Stomach (tissue), 9 donors: Measurements from ENCODE around the gene PRDM12. TPM values are rescaled to one million over a fixed set of nuclear protein-coding genes. Genes with fewer than 3 reads are reported as not detected.
A peak's percentile ranks its signal among the peaks of the same experiment; 100 is the strongest.

Source experiments
- DNase-seq, 2 donors: peaks; one replicate each; pipeline versions ENCODE4 v3.0.0 to v3.0.0-alpha.2; 2013 to 2019
- H3K27ac ChIP-seq, 5 donors: fragments of 200-600 bp in 4 of 5; sonication (generic) in 4 of 5; one replicate each; pipeline ENCODE4 v1.5.1; 2013 to 2019; ENCODE audit warnings: mild to moderate bottlenecking in 1 of 5, moderate library complexity in 1 of 5
- H3K27me3 ChIP-seq, 3 donors: fragments of 200-600 bp; sonication (generic); one replicate each; pipeline ENCODE4 v1.5.1; 2017 to 2019; ENCODE audit warnings: mixed run types in 1 of 3
- H3K36me3 ChIP-seq, 4 donors: fragments of 200-600 bp; sonication (generic); 1 replicate in 3 of 4; 2 replicates in 1 of 4; pipeline ENCODE4 v1.5.1; 2016 to 2019
- H3K4me1 ChIP-seq, 4 donors: fragments of 200-600 bp; sonication (generic); one replicate each; pipeline ENCODE4 v1.5.1; 2016 to 2019
- H3K4me3 ChIP-seq, 4 donors: fragments of 200-600 bp; sonication (generic) in 3 of 4; one replicate each; pipeline ENCODE4 v1.5.1; 2016 to 2019; ENCODE audit warnings: mild to moderate bottlenecking in 1 of 4
- H3K9me3 ChIP-seq, 4 donors: fragments of 200-600 bp; sonication (generic); one replicate each; pipeline ENCODE4 v1.5.1; 2016 to 2019
- CTCF ChIP-seq, 7 experiments: fragments of 450-650 bp in 4 of 7; fragments of 200-600 bp in 3 of 7; sonication (generic) in 3 of 7; IDR thresholded peaks; one replicate each; pipeline ENCODE4 v1.5.1; 2016 to 2019; ENCODE audit warnings: antibody characterized with exemption in 7 of 7, control low read depth in 2 of 7, mild to moderate bottlenecking in 1 of 7
- EP300 ChIP-seq: sonication (generic); formaldehyde crosslinking; IDR thresholded peaks from one replicate; pipeline ENCODE4 v1.6.1; 2017; ENCODE audit warnings: antibody characterized with exemption
- POLR2A ChIP-seq, 4 donors: fragments of 450-650 bp; IDR thresholded peaks; one replicate each; pipeline ENCODE4 v1.6.1; 2016; ENCODE audit warnings: antibody characterized with exemption in 4 of 4, control low read depth in 2 of 4, mild to moderate bottlenecking in 1 of 4, moderate library complexity in 1 of 4
- POLR2AphosphoS5 ChIP-seq, 3 donors: sonication (generic); formaldehyde crosslinking; IDR thresholded peaks; one replicate each; pipeline ENCODE4 v1.6.1; 2016; ENCODE audit warnings: antibody characterized with exemption in 3 of 3
- WGBS, 5 donors: extraction: QIAGEN DNeasy Blood & Tissue Kit in 3 of 5; methylation state at CpG; one replicate each; pipeline versions ENCODE4 v1.1.5 to v1.1.7; 2013 to 2018; 5-methylcytosine and 5-hydroxymethylcytosine counted together
- intact Hi-C: fragments of 100-400 bp; cut with DNase I; formaldehyde crosslinking; loops from one replicate; pipeline ENCODE4 v1.15.1; 2023; ENCODE audit warnings: low total_unique reads
- polyA plus RNA-seq, 3 donors: library from polyadenylated mRNA; stranded (reverse); fragments of 200-250 nt; gene quantifications; one replicate each; pipeline ENCODE4 v1.2.3, GENCODE V29; 2013
- total RNA-seq, 5 donors: library from RNA; depleted of rRNA; stranded (reverse); fragments of >200 nt; gene quantifications; one replicate each; pipeline versions ENCODE4 v1.1.0 to v1.2.3, GENCODE V29; 2014 to 2016
- donor health status: healthy with polysubstance abuse.
- donor health status: Bipolar disorder and iron deficiency.
- donor health status: healthy.

PRDM12 gene
- total and polyA plus RNA-seq, 8 donors = 0.08 TPM; not detected in 7

GRCh38 chr9:130660326-130660682 lies 4.1 kb upstream of the PRDM12 start:
- 1 to 9% (median 4%) methylated on average over 22 to 33 of the region's 33 CpGs for WGBS, 5 donors
- intact Hi-C loops = no loop called here
- no peak for DNase-seq
- H3K9me3 ChIP-seq = peaks cover 0 to 12% (median 2%) of the 10 kb centered on the region in 4 donors
- peaks cover 62 to 100% (median 96%) of the 10 kb centered on the region in 3 donors for H3K27me3 ChIP-seq
- no peaks in the 10 kb centered on the region for H3K36me3 ChIP-seq
- H3K27ac ChIP-seq = no peak overlapping the region
- H3K4me3 ChIP-seq = peak overlapping the region; percentile 38 to 49 (median 45)
- H3K4me1 ChIP-seq = peaks cover 46 to 62% (median 59%) of the 10 kb centered on the region in 4 donors
- TF ChIP-seq POLR2AphosphoS5 (IDR thresholded peaks at IDR 0.05) = no peak
- TF ChIP-seq POLR2A (IDR thresholded peaks at IDR 0.05) = no peak
- no peak for TF ChIP-seq EP300
- no peak for TF ChIP-seq CTCF (IDR thresholded peaks at IDR 0.05)

DNA sequence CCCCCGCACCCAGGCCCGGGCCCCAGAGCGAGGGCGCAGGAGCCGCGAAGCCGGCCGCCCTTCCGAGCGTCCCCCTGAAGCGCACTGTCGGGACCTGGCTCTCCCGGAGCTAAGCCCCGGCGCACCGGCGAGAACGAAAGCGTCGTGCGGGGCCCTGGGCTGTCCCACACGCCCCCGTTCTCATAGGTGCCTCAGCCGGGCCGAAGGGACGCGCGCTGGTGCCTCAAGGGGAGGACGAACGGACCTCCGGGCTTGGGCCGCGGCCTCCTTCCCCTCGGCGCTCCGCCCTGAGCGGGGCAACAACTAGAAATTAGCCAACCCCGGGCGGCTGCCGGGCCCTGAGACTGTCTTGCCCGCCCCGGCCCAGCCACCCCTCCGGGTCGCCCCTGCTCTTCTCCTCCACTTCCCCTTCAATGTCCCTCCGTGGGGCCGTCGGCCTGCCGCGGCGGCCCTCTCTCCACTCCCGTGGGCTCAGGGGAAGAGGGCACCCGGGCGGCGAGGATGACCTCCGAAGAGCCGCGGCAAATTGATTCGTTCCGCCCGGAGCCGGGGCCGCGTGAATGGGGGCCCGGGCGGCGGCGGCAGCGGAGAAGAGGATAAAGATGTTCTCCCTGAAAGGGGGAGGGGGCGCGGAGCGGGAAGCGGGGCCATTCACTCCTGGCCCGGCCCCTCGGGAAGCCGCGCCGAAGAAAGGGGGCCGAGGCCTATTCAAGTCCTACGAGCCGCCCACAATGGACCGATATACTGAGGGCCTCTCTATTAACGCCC lies 3.5 kb upstream of the PRDM12 start:
- 1 to 5% (median 2%) methylated on average over 16 to 82 of the region's 82 CpGs for WGBS, 5 donors
- no peak for DNase-seq
- TF ChIP-seq POLR2AphosphoS5 (IDR thresholded peaks at IDR 0.05) (no peak), POLR2A (IDR thresholded peaks at IDR 0.05) (no peak)
- Histone ChIP-seq H3K27me3 (peaks cover 62 to 100% (median 100%) of the 10 kb centered on the region in 3 donors), H3K4me3 (peak overlapping the region; percentile 38 to 49 (median 45)), H3K9me3 (peaks cover 0 to 12% (median 2%) of the 10 kb centered on the region in 4 donors), H3K27ac (no peak overlapping the region), H3K4me1 (peaks cover 51 to 67% (median 65%) of the 10 kb centered on the region in 4 donors), H3K36me3 (no peaks in the 10 kb centered on the region)
- intact Hi-C loops = no loop called here

DNA sequence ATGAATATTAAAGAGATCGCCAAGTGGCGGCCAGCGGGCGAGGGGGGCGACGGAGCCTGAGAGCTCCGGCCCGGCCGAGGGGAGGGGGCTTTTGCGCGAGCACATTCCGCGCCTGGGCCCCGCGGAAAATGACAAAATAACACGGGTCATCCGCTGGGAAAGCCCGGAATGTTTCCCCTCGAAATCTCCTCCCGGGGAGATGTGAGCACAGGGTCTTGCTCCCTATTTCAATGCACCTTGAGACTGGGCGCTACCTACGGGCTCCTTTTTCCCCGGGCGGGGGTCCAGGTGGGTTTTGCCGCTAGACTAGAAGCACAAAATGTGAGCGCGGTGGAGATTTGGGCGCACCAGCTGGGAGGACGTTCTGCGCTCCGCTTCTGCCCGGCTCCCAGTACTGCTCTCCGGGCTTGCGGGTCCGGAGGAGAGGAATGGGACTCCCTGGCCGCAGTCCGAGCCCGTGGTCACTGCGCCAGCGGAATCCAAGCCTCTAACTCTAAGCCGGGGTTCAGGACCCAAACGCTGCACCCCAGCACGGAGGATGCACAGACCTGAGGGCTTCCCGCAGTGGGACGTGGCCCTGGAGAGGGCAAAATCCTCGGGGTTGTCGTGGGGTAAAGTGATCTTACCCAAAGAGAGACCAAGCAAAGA lies 2.8 kb upstream of the PRDM12 start:
- peaks cover 0 to 12% (median 2%) of the 10 kb centered on the region in 4 donors for H3K9me3 ChIP-seq
- peaks cover 65 to 100% (median 100%) of the 10 kb centered on the region in 3 donors for H3K27me3 ChIP-seq
- intact Hi-C loops = no loop called here
- 1 to 6% (median 4%) methylated on average over 23 to 47 of the region's 47 CpGs for WGBS, 5 donors
- no peaks in the 10 kb centered on the region for H3K36me3 ChIP-seq
- peaks cover 54 to 74% (median 72%) of the 10 kb centered on the region in 4 donors for H3K4me1 ChIP-seq
- TF ChIP-seq POLR2AphosphoS5 (IDR thresholded peaks at IDR 0.05) = no peak
- no peak for TF ChIP-seq POLR2A (IDR thresholded peaks at IDR 0.05)
- TF ChIP-seq EP300 = no peak
- no peak for TF ChIP-seq CTCF (IDR thresholded peaks at IDR 0.05)
- DNase-seq = no peak
- H3K4me3 ChIP-seq = peak overlapping the region; percentile 38 to 49 (median 45)
- H3K27ac ChIP-seq = no peak overlapping the region

DNA sequence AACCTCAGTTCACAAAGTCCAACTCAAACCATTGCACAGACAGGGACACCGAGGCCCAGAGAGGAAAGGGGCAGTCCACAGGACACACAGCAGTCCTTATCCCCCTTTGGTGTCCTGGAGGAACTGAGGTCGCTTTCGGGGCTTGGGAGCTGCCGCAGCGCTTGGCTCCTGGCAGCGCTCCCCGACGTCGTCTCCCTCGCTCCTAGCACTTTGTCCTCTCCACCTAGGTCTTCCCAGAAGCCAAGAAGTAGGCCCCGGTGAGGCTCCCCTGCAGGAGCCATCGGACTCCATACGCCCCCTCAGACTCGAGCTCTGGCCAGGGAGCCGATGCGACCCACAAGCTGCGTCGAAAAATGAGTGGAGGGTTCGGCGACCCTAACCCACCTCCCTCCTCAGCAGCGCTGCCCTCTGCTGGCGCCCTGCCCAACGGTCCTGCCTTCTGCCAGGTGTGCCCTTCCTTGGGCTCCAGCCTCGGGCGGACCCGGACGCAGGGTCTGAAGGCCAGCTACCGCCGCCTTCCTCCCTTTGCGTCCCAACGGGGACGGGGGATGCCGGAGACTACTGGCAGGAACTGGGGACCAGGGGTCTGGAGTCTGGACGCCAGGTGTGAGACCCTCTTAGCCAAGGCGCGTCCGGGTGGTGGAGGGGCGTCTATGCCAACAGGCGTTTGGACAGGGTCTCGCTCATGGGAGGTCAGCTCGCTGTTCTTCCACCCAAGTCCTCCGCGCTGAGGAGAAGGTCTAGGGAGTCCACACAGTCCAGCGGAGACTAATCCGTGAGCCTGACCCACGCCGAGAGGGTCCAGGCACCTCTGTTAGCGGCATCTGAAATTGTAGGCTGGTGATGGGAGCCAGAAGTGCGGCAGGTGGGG lies 2.1 kb upstream of the PRDM12 start:
- peaks cover 54 to 77% (median 74%) of the 10 kb centered on the region in 4 donors for H3K4me1 ChIP-seq
- intact Hi-C loops = no loop called here
- no peaks in the 10 kb centered on the region for H3K36me3 ChIP-seq
- DNase-seq = no peak
- TF ChIP-seq EP300 (no peak), POLR2A (IDR thresholded peaks at IDR 0.05) (no peak), POLR2AphosphoS5 (IDR thresholded peaks at IDR 0.05) (no peak), CTCF (IDR thresholded peaks at IDR 0.05) (no peak)
- WGBS, 5 donors = 4 to 8% (median 6%) methylated on average over 27 to 49 of the region's 49 CpGs
- H3K4me3 ChIP-seq = peak overlapping the region in 1 of 4 donors; percentile 38
- H3K27me3 ChIP-seq = peaks cover 70 to 100% (median 100%) of the 10 kb centered on the region in 3 donors
- H3K27ac ChIP-seq = no peak overlapping the region
- peaks cover 0 to 12% (median 2%) of the 10 kb centered on the region in 4 donors for H3K9me3 ChIP-seq
